Esophagus muscularis mucosa (tissue), 4 donors: ENCODE data around the gene TSGA10.

Experiments
- EP300 ChIP-seq: sonication (generic); formaldehyde crosslinking; IDR thresholded peaks from one replicate; pipeline ENCODE4 v1.6.1; 2017; ENCODE audit warnings: antibody characterized with exemption
- POLR2A ChIP-seq: fragments of 450-650 bp; IDR thresholded peaks from one replicate; pipeline ENCODE4 v1.6.1; 2017; ENCODE audit warnings: antibody characterized with exemption, moderate library complexity, mild to moderate bottlenecking, low read depth
- POLR2AphosphoS5 ChIP-seq, 2 donors: sonication (generic); formaldehyde crosslinking; IDR thresholded peaks; one replicate each; pipeline ENCODE4 v1.6.1; 2017; ENCODE audit warnings: antibody characterized with exemption in 2 of 2
- TF ChIP-seq, protein P1 (sequence below), 3 experiments: fragments of 200-600 bp in 2 of 3; fragments of 450-650 bp in 1 of 3; sonication (generic) in 2 of 3; IDR thresholded peaks; one replicate each; pipeline ENCODE4 v1.5.1; 2017 to 2019; ENCODE audit warnings: antibody characterized with exemption in 3 of 3, mild to moderate bottlenecking in 2 of 3, moderate library complexity in 1 of 3

- TF ChIP-seq, protein P1, sequence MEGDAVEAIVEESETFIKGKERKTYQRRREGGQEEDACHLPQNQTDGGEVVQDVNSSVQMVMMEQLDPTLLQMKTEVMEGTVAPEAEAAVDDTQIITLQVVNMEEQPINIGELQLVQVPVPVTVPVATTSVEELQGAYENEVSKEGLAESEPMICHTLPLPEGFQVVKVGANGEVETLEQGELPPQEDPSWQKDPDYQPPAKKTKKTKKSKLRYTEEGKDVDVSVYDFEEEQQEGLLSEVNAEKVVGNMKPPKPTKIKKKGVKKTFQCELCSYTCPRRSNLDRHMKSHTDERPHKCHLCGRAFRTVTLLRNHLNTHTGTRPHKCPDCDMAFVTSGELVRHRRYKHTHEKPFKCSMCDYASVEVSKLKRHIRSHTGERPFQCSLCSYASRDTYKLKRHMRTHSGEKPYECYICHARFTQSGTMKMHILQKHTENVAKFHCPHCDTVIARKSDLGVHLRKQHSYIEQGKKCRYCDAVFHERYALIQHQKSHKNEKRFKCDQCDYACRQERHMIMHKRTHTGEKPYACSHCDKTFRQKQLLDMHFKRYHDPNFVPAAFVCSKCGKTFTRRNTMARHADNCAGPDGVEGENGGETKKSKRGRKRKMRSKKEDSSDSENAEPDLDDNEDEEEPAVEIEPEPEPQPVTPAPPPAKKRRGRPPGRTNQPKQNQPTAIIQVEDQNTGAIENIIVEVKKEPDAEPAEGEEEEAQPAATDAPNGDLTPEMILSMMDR (IDR thresholded peaks at IDR 0.05), result no peak
- TF ChIP-seq POLR2A, result no peak
- no peak for TF ChIP-seq POLR2AphosphoS5 (IDR thresholded peaks at IDR 0.05)
- TF ChIP-seq EP300, result no peak
These were observed 194.8 kb downstream of the TSGA10 start for GRCh38 chr2:98959810-98960507.
